IPS DF 19.7 (cell line): ENCODE measurements around the gene CIBAR2.

Source experiments
- DNase-seq: peaks from one replicate; pipeline ENCODE4 v3.0.0-alpha.2; 2013; ENCODE audit warnings: low read depth, low spot score

CIBAR2 gene

GRCh38 chr16:85103114-85104079 is 8.9 kb downstream of the CIBAR2 start:
- DNase-seq = no peak

DNA sequence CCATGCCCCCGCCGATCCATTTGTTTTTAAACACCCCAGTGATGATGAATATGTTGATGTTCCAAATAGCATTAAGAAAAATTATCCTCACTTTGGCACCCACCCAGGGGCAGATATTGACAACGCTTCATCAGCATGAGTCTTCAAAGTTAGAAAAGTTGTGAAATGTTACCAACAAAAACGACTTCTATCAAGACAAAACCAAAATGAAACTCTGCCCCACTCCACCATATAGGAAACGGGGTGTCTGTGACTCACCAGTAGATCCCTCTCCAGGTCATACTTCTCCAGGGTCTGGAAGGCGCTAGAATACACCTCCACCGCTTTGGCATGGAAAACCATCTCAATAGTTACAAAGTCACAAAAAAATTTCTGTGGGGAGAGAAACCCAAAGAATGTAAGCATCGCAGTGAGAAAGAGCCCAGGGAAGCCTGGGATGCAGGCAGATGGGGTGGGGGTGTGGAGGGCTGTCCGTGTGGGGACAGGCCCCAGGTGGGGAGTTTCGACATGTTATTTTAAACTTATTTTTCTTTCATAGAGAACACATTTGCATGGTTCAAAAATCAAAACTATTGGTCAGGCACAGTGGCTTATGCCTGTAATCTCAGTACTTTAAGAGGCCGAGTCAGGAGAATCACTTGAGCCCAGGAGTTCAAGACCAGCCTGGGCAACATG is 10.2 kb downstream of the CIBAR2 start:
- no peak for DNase-seq

GRCh38 chr16:85100265-85100664 is 12.0 kb downstream of the CIBAR2 start:
- DNase-seq = no peak

DNA sequence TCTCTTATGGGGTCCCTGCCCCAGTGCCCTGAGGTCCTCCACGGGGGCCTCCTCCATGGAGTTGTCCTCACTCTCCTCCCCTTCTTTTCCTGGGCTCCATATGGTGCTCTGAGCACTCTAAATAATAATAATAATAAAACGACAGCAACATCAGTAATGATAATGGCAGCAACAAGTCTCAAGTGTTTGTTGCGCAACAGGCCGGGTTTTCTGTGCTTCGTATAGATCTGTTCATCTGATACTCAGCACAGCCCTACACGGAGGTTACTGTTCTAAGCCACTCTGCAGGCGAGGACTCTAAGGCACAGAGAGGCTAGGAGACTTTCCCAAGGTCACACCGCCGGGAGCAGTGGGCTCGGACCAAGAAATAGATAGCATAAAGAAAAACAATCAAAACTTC is 13.7 kb downstream of the CIBAR2 start:
- DNase-seq = no peak

DNA sequence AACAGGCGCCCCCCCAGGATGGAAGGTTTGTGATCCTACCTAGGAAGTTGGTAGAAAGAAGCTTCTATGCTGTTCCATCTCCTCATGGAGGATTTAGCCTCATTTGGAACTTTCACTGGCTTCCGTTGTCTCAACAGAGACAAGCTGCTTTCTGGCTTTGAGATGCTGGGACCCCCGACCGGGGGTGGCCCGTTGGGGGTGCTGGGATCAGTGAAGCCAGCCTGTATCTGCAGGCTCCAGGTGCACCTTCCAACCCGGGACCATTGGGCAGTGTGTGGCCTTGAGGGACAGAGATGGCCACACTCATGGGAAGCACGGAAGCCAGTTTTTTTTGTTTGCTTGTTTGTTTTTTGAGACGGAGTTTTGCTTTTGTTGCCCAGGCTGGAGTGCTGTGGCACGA is 15.4 kb downstream of the CIBAR2 start:
- no peak for DNase-seq

DNA sequence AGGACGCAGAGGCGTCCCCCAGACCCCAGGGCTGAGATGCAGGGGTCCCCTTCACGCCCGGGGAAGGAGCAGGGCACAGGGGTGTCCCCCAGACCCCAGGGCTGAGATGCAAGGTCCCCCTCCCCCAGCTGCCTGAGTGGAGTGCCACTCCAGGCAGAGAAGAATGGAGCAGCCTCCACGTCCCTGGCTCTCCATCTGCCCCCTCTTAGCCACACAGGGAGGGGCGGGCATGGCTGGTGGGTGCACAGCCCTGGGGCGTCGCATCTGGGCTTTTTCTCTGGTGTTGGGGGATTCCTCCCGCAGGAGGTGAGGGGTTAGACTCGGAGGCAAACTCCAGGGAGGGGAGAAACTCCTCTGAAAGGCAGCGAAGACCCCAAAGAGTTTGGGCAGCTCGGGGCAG is 17.5 kb downstream of the CIBAR2 start:
- no peak for DNase-seq

DNA sequence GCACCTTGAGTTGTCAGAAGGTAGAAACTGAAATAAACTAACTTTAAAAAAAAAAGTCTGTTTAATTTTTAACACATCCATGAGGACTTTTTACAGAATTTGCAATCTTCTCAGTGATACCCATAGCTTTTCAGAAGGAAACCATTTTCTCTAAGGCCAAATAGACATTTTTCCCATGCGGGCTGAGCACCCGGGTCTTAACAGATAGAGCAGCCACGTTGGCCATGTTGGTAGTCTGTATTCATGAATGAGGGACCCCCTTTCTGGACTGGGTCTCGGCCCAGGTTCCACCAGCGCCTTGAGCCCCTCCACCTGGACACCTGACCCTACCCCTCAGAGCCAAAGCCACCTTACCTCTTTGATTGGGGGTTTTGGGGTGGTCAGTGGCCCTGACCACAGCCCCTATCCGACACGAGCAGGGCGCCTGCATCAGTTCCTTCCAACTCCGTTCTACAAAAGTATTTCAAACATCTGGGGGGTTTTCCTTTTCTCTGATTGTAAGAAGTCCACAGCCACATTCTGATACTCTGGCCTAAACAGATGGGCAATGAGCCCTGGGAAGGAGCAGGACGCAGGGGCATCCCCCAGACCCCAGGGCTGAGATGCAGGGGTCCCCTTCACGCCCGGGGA is 18.0 kb downstream of the CIBAR2 start:
- no peak for DNase-seq

- DNase-seq = no peak
Measured at GRCh38 chr16:85093705-85094104, 18.6 kb downstream of the CIBAR2 start.

DNA sequence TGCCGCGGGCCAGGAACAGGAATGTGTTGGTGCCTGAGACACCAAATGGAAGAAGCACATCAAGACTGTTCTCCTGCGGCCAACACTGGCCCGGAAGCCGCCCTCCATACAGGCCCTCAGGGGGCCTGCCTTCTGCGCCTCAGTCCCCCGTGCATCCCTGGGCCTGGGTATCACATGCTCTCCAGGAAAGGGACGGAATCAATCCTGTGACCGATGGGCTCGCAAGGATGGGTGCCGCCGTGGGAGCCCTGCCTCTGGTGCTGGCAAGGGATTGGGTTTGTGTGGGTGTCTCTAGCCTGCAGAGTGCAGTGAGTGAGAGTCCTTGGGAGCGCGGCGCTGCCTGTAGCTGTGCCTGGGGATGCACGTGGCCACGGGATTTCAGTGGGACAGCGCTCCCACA is 19.4 kb downstream of the CIBAR2 start:
- DNase-seq = no peak

- DNase-seq = no peak
Measured at GRCh38 chr16:85092309-85092708, 20.0 kb downstream of the CIBAR2 start.

DNA sequence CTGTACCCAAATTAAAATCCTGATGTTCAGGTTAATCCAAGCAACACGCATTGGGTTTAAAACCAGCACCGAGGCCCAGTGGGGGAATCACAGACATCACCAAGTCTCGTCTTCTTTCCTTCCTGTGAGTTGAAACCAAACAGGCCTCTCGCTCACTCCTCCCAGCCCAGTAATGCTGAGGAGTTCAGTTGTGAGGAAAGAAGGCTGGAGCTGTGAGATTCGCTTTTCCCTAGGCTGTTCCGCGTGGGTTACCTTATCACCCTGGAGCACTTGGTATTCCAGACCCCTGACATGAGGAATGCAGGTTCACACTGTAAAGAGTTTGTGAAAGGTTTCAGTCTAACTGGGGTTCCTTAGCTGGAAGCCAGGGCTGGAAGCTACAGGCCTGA is 20.8 kb downstream of the CIBAR2 start:
- DNase-seq = no peak

DNA sequence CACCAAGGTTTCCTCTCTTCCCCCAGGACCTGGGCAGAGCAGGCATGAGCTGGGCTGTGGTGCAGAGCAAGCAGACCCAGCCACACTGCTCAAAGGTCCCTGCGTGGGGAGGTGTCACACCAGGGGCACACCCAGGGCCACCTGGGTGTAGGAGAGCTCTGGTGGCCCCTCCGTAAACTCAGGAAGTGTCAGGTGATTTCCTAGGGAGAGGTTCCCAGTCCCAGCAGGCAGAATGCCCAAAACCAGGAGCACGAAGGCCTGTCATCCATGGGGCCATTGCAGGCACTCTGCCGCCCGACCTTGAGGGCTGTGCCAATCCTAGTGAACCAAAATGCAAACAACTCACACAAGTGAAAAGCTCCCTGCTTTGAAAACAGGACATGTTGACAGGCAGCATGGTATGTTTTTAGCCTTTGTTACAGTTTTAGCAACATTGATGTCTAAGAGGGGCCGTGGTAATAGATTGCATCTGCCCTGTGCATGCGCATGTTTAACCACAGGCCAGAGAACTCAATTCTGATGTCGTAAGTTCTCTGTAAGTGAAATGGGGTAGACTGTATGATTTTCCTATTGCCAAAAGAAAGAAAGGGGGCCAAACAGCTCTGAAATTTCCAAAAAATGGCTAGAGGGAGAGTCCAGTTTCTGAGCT is 21.3 kb downstream of the CIBAR2 start:
- DNase-seq = no peak

DNA sequence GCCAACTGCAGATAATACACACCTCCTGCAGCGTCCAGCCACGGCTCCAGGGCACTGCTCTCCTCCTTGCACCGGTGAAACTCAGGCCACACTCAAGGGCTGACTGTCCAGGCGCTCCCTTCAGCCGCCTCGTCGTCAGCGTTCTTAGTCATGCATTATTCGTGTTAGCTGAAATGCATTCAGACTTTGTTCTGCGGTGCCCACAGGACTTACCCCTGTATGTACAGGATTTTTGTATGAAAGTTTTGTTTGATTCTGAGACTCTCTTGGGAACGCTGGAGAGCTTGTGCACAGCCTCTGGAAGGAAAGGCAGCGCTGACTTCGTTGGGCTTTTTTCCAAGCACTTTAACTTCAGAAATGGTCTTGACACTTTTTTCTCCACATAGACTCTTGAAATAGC is 22.1 kb downstream of the CIBAR2 start:
- no peak for DNase-seq

- no peak for DNase-seq
Measured at GRCh38 chr16:85089525-85089924, 22.7 kb downstream of the CIBAR2 start.

GRCh38 chr16:85088570-85089199 is 23.6 kb downstream of the CIBAR2 start:
- DNase-seq = no peak

- no peak for DNase-seq
Measured at GRCh38 chr16:85087899-85088569, 24.2 kb downstream of the CIBAR2 start.

GRCh38 chr16:85086347-85087291 is 25.7 kb downstream of the CIBAR2 start:
- DNase-seq = no peak

DNA sequence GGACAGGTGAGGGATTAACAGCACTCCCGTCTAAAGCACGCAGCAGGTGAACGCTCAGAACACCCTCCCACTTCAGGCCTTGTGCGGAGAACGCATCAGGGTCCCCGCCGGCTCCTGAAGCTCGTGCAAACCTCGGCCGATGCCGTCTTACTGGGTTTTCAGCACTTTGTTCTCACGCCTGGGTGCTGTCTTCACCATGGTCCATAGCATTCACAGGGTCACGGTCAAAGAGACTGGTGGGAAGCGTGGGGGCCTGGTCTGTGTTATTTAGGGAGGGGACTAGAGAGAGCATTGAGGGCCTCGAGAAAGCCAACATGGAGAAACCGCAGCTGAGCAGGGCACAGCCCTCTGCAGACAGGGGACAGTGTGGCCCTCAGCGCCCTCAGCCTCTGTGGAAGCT is 26.6 kb downstream of the CIBAR2 start:
- no peak for DNase-seq

- DNase-seq = no peak
Measured at GRCh38 chr16:85084841-85085510, 27.3 kb downstream of the CIBAR2 start.
